ENCODE results near the gene ERGIC1.

The ERGIC1 gene

GRCh38 chr5:172820046-172820767 lies 13.8 kb upstream of the ERGIC1 start:
- TF ChIP-seq, protein P1, sequence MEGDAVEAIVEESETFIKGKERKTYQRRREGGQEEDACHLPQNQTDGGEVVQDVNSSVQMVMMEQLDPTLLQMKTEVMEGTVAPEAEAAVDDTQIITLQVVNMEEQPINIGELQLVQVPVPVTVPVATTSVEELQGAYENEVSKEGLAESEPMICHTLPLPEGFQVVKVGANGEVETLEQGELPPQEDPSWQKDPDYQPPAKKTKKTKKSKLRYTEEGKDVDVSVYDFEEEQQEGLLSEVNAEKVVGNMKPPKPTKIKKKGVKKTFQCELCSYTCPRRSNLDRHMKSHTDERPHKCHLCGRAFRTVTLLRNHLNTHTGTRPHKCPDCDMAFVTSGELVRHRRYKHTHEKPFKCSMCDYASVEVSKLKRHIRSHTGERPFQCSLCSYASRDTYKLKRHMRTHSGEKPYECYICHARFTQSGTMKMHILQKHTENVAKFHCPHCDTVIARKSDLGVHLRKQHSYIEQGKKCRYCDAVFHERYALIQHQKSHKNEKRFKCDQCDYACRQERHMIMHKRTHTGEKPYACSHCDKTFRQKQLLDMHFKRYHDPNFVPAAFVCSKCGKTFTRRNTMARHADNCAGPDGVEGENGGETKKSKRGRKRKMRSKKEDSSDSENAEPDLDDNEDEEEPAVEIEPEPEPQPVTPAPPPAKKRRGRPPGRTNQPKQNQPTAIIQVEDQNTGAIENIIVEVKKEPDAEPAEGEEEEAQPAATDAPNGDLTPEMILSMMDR (conservative IDR thresholded peaks at IDR 0.05; ENCODE audit: control insufficient read depth, insufficient read depth, low read depth, low read length): no peak
- H3K4me3 ChIP-seq (ENCODE audit: control insufficient read depth, low read depth, low read length): no peak overlapping the region
- DNase-seq (ENCODE audit: low read depth): peak; percentile 91

- TF ChIP-seq, protein P1 (conservative IDR thresholded peaks at IDR 0.05; ENCODE audit: control insufficient read depth, insufficient read depth, low read depth, low read length): no peak
- H3K4me3 ChIP-seq (ENCODE audit: control insufficient read depth, low read depth, low read length): no peak overlapping the region
- peak; percentile 89 for DNase-seq (ENCODE audit: low read depth)
Measured at GRCh38 chr5:172821340-172821985, 12.6 kb upstream of the ERGIC1 start.

- TF ChIP-seq, protein P1 (conservative IDR thresholded peaks at IDR 0.05; ENCODE audit: control insufficient read depth, insufficient read depth, low read depth, low read length): no peak
- no peak for DNase-seq (ENCODE audit: low read depth)
- H3K4me3 ChIP-seq (ENCODE audit: control insufficient read depth, low read depth, low read length): no peak overlapping the region
Measured at GRCh38 chr5:172823840-172824362, 10.2 kb upstream of the ERGIC1 start.

DNA sequence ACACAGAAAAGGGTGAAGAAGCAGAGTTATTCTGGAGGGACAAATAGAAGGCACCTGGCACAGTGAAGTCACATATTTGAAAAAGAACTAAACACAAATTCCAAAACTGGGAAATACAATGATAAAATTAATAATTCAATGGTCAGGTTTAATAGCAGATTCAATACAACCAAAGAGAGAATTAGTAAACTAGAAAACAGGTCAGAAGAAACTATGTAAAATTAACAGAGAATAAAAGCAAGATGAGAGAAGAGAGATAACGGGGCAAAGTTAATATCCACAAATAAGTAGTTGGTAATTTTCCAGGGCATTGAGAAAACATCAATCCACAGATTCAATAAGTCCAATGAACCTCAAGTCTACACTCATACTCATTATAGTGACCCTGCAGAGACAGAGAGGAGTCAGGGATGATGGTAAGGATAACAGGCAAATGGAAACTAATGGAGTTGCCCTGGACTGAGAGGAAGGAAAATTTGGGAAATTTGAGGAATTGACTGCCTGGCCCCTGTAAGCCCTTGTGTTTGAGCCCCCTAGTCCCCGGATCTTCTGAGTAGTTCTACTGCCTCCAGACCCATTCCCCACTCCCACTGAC lies 8.3 kb upstream of the ERGIC1 start:
- no peak for DNase-seq (ENCODE audit: low read depth)
- TF ChIP-seq, protein P1 (conservative IDR thresholded peaks at IDR 0.05; ENCODE audit: control insufficient read depth, insufficient read depth, low read depth, low read length): no peak
- no peak overlapping the region for H3K4me3 ChIP-seq (ENCODE audit: control insufficient read depth, low read depth, low read length)

- TF ChIP-seq, protein P1 (conservative IDR thresholded peaks at IDR 0.05; ENCODE audit: control insufficient read depth, insufficient read depth, low read depth, low read length): no peak
Measured at GRCh38 chr5:172827841-172828240, 6.2 kb upstream of the ERGIC1 start.

DNA sequence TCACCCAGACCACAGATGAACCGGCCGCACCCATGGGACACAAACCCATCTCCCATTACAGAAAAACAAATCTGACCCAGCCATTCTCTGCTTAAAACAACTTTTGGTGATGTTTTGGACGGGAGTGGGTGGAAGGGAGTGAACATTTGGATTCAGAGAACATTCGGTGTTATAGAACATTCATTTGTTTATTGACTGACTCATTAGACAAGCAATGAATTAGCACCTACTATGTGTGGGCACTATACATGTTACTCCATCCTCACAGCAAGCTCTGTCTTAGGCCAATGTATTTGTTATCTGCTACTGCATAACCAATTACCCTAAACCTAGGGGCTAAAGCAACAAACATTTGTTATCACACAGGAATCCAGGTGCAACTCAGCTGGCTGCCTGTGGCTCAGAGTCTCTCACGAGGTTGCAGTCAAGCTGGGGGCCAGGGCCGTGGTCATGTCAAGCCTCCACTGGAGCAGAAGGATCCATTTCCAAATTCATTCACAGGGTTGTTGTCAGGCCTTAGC lies 5.1 kb upstream of the ERGIC1 start:
- TF ChIP-seq, protein P1 (conservative IDR thresholded peaks at IDR 0.05; ENCODE audit: control insufficient read depth, insufficient read depth, low read depth, low read length): no peak
- H3K4me3 ChIP-seq (ENCODE audit: control insufficient read depth, low read depth, low read length): no peak overlapping the region
- DNase-seq (ENCODE audit: low read depth): peak; percentile 89

More at GRCh38 chr5:172827841-172828240, 6.2 kb upstream of the ERGIC1 start:
- H3K4me3 ChIP-seq (ENCODE audit: control insufficient read depth, low read depth, low read length): no peak overlapping the region
- no peak for DNase-seq (ENCODE audit: low read depth)
